ENCODE measurements around the gene PTGES3.

GRCh38 chr12:56713345-56713744 lies 25.3 kb upstream of the PTGES3 start:
- TF ChIP-seq ATF3 (IDR thresholded peaks at IDR 0.05) = no peak
- TF ChIP-seq MAX (IDR thresholded peaks at IDR 0.05) = no peak

Data from liver (tissue), 2 donors.